Cardiac septum (tissue), 1 donor: ENCODE data around the gene ABHD16B. TPM values are rescaled to one million over a fixed set of nuclear protein-coding genes. Genes with fewer than 3 reads are reported as not detected.

Experiments used
- DNase-seq: peaks from one replicate; pipeline ENCODE4 v3.0.0-alpha.2; 2020; ENCODE audit warnings: low spot score
- intact Hi-C: fragments of 100-400 bp; cut with DNase I; formaldehyde crosslinking; loops from one replicate; pipeline ENCODE4 v1.14.0; 2022
- total RNA-seq: library from RNA; stranded (reverse); fragmentation: NEBNext Ultra II Directional; extraction: Animal tissue kit (Norgen Biotek cat#: 25700); gene quantifications from one replicate; pipeline ENCODE4 v1.2.1, GENCODE V29; 2021
- donor health status: DM: no; HTN: no; CAD: no.

The ABHD16B gene
- total RNA-seq, 1 donor from 2014 or later = not detected

- DNase-seq = no peak
- intact Hi-C loops = no loop called here
These were observed 29.2 kb upstream of the ABHD16B start for GRCh38 chr20:63831993-63832686.

GRCh38 chr20:63833776-63834490, 27.4 kb upstream of the ABHD16B start:
- no peak for DNase-seq
- intact Hi-C loops = no loop called here

DNA sequence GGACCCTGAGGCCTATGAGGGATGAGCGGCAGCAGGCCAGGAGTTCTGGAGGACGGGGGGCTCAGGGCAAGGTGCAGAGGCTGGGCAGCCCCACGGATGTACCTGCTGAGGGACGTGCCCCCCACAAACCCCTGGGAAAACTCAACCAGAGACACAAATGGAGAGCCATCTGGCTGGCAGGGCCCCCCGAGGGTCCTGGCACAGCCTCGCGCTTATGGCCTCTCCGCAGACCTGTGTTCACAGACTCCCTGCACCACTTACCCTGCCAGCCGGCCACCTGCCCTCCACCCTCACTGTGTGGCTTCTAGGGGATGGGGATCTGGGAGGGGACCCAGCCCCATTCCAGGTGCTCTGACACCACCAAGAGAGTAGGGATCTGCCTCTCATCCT, 26.8 kb upstream of the ABHD16B start:
- DNase-seq = no peak
- intact Hi-C loops = no loop called here

DNA sequence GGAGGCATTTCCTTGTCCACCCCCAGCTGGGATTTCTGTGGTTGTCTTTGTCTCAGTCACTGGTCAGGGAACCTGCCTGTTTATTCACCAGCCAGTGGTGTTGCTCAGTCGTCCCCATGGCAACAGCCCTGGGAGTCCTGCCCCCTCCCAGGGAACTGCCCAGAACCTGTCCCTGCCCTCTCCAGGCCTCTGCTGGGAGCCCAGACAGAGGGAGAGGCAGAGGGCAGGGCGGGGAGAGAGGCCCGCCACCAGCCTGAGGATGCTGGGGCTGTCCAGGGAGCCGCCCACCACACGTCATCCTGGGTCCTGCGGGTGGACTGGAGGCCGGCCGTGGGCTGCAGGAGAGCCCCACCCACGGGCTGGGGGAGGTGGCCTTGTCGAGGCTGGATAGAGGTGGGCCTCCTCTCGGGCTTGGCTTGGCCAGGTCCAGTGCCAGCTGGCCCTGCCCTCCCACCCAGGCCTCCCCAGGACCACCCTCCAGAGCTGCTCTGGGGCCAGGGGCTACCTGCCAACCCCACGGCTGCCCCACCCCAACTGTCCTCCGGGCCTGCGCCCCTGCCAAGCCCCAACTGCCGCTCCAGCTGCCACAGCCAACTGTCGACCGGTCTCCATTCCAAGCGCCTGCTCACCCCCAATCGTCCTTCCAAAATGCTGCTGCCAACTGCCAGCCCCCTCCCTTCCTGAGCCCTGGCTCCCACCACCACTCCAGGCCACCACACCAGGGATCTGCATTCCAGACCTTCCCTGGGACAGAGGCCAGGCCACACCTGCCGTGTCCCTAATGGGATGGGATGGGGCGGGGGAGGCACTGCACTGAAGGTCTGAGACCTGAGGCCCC, 26.1 kb upstream of the ABHD16B start:
- DNase-seq = peak; percentile 93
- intact Hi-C loops = no loop called here

GRCh38 chr20:63836458-63837344, 24.6 kb upstream of the ABHD16B start:
- intact Hi-C loops = no loop called here
- no peak for DNase-seq

- no peak for DNase-seq
- intact Hi-C loops = no loop called here
These were observed 23.8 kb upstream of the ABHD16B start for GRCh38 chr20:63837479-63837878.

DNA sequence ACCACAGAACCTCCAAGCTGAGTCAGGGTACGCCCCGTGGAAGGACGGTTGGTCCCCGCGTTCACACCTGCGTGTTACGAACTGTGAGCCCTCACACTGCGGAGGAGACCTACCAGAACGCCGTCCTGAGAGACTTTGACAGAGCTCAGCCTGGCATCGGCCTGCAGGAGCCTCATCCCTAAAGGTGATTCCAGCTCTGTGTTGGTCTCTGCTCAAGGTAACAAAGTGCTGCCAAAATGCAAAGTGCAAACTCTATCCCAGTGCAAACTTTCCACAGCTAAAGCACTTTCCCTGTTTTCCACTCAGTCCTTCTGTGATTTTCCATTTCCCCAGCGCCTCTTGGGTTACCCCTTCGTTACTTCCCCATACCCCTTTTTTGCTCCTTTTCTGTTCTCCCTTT, 21.7 kb upstream of the ABHD16B start:
- DNase-seq = no peak
- intact Hi-C loops = no loop called here

DNA sequence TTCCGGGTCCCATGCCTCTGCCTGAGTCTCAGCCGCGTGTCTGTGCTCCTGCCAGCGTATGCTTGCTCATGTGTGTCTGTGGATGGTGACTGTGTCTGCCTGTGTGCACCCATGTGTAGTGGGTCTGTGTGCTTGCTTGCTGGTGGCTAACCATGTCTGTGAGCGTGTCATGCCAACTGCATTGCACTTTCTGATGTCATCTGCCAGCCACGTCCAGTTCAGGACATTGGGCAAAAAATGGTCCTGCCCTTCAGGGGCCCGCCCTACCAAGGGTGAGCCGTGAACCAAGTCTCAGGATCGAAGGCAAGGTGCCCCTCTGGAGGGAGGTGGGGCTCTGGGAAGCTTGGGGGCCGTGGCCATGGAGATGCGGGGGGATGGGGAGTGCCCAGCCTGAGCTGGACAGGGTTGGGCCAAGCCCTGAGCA, 20.9 kb upstream of the ABHD16B start:
- intact Hi-C loops = no loop called here
- no peak for DNase-seq

- DNase-seq = no peak
- intact Hi-C loops = no loop called here
These were observed 19.0 kb upstream of the ABHD16B start for GRCh38 chr20:63842258-63842657.

DNA sequence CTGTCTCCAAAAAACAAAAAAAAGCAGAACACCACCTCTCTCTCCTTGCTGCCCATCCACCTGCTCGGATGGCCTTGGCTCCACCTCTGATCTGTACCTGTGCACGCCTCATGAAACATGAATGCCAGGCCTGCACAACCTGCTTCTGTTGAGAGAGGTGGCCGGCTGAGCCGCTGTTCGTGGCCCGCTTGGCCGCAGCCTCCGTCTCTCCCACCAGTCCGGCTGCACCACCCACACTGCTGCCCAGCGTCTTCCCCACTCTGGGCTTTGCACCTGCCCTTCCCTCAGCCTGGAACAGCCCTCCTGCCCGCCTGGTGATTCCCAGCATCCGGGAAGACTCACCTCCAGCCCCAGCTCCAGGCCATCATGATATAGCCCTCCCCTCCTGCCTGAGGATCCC, 18.1 kb upstream of the ABHD16B start:
- DNase-seq = no peak
- intact Hi-C loops = no loop called here

- no peak for DNase-seq
- intact Hi-C loops = no loop called here
These were observed 17.5 kb upstream of the ABHD16B start for GRCh38 chr20:63843778-63844177.

- intact Hi-C loops = no loop called here
- no peak for DNase-seq
These were observed 16.7 kb upstream of the ABHD16B start for GRCh38 chr20:63844511-63844991.

- peak; percentile 90 for DNase-seq
- intact Hi-C loops = no loop called here
These were observed 15.0 kb upstream of the ABHD16B start for GRCh38 chr20:63846128-63846771.

- DNase-seq = no peak
These were observed 14.4 kb upstream of the ABHD16B start for GRCh38 chr20:63846888-63847236.

DNA sequence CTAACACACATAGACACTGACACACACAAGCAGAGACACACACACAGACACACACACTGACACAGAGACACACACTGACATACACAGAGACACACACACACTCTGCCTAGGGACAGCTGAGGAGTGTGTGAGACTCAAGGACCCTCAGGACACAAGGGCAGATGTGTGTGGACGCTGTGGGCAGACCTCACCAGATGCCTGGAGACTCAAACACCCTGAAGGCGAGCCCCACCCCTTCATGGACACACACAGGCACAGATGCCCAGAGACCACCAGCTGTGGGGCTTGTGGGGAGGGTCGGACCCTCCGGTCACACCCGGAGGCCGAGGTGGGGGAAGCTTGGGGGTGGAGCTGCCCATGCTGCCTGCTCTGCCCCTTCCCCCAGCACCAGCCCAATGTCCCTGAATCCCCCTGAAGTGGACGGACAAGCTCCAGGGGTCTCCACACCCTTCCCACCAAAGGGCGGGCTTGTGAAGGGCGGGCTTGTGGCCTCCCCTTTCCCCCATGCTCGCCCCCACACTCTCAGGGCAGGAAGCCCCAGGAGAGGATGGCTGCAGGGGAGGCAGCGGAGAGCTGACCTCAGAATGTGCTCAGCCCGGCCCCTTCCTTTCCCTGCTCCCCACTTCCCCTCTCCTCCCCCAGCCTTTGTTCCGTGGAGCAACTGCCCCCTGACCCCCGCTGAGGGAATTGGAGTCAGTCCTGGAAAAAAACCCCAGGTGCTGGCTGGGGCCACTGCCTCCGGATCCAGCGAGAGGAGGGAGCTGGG, 13.9 kb upstream of the ABHD16B start:
- intact Hi-C loops = no loop called here

More at GRCh38 chr20:63846888-63847236, 14.4 kb upstream of the ABHD16B start:
- intact Hi-C loops = no loop called here

DNA sequence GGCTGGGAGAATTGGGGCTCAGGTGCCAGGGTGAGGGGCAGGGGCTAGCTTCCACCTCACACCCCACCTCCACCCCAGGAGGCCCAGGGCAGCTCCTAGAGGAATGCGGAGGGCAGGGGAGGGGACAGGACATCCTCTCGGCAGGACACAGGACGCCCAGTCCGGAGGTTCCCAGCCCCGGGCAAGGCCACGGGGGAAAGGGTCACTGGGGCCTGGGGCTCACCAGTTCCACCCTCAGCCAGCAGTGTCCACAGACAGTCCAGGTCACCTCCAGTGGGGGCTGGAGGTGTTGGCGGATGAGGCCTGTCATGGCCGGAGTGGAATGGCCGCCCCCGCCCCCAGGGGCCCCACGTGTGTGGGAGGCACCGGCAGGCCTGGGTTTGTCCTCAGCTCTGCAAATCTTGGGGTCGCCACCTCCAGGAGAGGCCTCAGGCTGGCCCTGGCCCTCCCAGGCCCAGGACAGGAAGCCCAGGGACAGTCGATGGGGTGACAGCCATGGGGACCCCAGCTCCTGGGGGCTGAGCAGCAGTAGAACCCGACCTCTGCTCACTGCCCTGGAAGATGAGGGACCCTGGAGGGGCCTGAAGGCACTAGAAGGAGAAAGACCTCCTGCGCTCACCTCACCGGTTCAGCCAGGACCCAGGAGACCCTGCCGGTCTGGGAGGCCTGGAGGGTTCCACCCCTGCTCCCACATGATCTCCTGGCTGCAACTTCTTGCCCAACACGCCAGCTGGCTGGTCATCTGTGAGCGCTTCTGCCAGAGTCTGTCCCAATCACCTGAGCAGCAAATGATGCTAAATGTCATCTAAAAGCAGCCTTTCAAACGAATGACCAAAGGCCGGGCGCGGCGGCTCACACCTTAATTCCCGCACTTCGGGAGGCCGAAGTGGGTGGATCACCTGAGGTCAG, 13.0 kb upstream of the ABHD16B start:
- intact Hi-C loops = no loop called here
- DNase-seq = no peak

More for the DNA sequence above, 13.9 kb upstream of the ABHD16B start:
- no peak for DNase-seq
